NCI-H2196 (cell line): Measurements from ENCODE around the gene HOMEZ.
"Not testable (repeated sequence)": the region's sequence is repeated elsewhere in the genome, so short reads cannot be mapped to it uniquely, and the experiment has no call there.

ENCODE experiments used
- DNase-seq: peaks from one replicate; lab custom pipeline; 2025; ENCODE audit not compliant: unreplicated experiment; lab: John Stamatoyannopoulos, UW

Gene HOMEZ

DNA sequence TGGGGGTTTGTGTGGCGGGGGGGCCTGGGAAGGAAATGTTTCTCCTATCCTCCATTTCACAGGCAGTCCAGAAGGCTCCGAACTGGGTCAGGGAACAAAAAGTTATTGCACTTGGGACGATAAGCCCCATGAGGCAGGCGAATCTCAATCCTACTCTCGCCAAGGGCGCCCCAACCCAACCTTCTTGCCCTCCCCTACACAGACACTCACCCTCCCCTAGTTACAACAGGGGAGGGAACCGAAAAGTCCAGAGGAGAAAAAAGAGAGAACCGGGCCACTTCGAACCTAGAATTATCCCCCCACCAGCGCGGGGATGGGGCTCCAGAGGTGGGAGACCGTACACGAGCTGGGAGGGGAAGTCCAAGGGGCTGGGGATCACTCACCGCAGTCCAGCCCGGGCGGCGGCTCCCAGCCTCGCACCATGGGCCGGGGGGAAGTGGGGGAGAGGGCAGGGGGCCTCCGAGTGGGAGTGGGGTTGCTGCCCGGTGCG lies 357 bp downstream of the HOMEZ start:
- DNase-seq = no peak

DNA sequence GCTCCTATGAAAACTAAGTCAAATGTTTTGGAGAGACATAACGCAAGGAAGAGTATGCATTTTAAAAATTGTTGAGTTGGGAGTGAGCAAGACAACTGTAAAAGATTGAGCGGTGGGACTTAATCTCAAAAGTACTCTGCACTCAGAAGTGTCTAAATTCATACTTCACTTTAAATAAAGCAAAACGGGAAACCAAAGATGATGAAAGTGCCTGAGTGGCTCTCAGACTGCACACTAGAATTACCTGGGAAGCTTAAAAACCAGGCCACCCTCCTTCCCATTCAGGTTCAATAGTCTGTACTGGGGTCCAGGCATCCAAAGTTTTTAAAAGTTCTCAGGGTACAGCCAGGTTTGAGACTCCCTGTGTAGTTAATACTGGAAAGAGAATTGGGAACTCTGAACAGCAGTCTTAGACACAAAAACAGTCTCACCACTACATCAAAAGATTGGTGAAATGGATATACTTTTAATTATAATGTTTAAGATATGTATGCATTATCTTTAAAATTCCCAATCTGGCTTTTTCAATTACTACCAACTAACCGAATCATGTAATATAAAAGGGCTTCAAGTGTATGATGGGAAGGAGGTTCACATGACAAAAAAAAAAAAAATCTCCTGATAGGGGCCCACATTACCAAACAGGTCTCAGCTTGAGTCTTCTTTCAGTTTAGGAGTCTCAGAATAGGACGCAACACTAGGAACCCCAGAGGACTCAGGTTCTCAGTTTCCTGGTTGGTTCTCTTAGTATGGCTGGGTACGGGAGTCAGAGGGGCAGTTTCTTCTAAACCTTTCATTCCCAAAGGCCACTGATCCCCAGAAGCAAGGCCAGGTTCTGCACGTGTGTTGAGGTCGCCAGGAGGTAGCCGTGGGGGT lies 1.0 kb downstream of the HOMEZ start:
- no peak for DNase-seq

DNA sequence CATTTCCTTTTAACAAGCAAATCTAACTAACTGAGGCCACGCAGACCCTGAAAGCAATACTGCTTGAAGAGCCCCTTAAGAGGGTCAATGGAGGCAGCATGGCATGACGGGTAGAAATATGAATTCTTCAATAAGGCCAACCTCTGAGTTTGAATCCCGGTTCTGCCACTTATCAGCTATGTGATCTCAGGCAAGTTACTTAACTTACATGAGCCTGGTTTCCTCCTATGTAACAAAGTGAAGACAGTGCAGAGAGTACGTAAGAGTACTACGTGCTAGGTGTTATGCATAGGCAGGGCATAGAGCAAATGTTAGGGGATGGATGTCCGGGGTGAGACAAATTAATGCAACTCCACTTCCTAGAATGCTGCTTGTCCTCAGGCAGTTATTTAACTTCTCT lies 4.7 kb downstream of the HOMEZ start:
- no peak for DNase-seq

DNA sequence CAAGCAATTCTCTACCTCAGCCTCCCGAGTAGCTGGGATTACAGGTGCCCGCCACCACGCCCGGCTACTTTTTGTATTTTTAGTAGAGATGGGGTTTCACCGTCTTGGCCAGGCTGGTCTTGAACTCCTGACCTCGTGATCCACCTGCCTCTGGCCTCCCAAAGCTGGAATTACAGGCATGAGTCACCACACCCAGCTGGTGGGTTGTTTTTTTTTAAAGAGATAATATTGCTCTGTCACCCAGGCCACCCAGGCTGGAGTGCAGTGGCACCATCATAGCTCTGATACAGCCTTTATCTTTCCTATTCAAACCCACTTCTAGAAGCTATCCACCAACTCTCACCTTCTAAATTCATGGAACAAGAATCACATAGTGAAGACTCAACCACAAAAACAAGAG lies 8.0 kb downstream of the HOMEZ start:
- not testable (repeated sequence) for DNase-seq

DNA sequence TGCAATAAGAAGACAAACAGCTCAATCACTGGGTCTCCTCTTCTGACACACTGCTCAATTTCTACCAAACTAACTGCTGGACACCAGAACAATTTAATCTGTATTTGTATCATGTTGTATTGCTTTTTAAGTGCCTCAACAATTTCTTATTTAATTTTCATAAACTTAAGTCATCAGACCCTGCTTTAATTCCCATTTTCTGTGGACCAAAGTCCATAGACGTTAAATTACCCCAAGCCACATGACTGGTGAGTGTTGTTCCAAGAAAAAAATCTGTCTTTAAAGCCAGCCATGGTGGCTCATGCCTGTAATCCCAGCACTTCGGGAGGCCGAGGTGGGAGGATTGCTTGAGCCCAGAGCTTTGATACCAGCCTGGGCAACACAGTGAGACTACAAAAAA lies 8.7 kb downstream of the HOMEZ start:
- no peak for DNase-seq

DNA sequence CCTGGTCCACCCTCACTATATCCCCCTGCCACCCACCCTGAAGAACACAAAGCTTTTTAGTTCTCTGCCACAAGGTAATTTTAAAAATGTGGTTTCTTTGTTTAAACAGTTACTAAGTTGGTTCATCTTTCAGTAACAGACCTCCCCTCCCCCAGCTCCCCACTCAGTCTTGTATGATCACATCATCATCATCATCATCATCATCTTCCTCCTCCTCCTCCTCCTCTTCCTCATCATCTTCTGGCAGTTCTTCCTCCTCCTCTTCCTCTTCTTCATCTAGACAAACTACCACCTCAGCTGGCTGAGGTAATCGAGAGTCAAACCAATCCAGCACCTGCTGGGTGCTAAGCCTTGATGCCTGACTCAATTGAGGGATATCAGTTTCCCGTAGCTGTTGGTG lies 10.5 kb downstream of the HOMEZ start:
- no peak for DNase-seq

DNA sequence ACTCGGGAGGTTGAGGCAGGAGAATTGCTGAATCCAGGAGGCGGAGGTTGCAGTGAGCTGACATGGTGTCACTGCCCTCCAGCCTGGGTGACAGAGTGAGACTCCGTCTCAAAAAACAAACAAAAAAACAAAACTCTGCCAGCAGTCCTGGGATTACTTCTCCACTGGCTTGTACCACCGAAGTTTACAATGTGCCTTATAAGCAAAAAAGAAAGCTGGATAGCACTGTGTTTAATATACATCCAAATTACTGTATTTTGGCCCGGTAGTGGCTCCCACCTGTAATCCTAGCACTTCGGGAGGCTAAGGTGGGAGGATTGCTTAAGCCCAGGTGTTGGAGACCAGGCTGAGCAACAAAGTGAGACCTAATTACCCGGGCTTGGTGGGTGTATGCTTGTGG lies 16.7 kb downstream of the HOMEZ start:
- no peak for DNase-seq

DNA sequence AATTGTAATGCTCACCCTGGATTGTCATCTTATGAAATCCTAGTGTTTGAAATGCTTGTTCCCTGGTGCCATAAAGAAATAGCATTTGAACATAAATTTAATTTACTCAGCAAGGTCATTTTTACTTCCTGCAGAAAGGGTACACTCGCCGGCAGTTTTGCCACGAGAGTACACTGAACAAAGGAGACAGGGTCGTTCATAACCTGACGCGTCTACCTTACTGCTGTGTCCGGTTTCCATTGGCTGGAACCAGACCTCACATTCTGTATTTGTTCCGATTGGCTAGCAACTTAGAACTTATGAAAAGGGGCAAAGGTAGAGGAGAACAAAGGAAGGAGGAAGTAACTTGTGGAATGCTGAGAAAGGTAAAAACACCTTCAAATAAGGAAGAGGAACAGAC lies 25.1 kb downstream of the HOMEZ start:
- DNase-seq = not testable (repeated sequence)

DNA sequence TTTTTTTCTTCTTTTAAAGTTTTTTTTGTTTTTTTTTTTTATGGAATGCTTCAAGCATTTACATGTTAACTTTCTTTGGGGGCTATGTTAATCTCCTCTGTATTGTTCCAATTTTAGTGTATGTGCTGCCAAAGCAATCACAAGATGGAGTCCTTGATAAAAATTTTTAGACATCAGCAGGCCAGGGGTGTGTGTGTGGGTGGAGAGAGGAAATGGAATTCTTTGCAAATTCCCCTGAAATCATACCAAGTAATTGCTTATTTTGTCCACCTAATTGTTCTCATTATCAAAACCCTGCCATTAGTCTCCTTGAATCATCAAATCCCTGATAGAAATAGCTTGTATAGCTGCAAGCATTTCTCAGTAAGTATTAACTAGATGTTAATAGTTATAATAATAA lies 26.5 kb downstream of the HOMEZ start:
- no peak for DNase-seq

DNA sequence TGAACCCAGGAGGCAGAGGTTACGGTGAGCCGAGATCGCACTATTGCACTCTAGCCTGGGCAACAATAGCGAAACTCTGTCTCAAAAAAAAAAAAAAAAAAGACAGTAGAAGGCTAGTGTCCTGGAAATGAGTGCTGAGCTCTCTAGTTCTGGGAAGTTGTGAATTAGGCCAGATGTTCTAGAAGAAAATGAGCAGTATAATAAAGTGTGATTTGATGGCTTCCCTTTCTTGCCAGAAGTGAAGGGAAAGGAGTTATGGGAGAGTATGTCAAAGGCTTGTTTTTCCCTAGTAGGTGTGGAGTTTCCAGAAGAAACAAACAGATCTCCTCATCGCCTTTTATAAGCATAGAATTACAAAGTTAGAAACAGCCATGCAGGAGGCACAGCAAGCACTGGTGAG lies 27.7 kb downstream of the HOMEZ start:
- no peak for DNase-seq

DNA sequence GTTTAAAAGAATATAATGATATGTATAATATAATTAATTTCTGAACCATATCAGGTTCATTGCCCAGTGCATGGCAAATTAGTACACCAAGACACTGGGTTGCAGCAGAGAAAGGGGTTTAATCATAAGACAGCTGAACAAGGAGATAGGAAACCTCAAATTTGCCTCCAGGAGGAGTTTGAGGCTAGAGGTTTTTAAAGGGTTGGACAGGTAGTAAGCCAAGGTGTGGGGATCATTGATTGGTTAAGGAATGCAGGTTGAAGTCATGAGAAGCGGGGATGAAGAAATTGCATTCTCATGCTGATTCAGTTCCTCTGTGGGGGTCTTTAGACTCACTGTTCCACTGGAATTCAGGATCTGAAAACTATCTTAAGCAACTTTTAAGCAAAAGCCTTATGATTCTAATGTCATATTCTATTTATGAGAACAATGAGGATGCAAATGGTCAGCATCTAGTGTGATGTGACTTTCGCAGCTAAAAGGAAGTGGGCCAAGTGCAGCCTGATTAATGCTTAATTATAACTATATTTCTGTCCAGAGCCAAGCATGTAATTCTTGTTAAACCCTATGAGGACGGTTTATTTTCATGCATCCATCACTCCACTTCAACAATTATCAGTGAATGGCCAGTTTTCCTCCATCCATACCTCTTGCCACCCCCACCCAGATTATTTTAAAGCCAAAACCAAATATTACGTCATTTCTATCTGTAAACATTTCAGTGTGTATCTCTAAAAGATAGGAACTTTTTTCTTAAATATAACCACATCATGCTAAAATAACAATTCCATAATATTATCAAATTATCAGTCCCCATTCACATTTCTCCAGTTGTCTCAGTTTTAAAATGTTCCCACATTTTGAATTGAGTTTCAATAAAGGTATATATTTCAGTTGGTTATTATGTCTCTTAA lies 33.3 kb downstream of the HOMEZ start:
- no peak for DNase-seq

DNA sequence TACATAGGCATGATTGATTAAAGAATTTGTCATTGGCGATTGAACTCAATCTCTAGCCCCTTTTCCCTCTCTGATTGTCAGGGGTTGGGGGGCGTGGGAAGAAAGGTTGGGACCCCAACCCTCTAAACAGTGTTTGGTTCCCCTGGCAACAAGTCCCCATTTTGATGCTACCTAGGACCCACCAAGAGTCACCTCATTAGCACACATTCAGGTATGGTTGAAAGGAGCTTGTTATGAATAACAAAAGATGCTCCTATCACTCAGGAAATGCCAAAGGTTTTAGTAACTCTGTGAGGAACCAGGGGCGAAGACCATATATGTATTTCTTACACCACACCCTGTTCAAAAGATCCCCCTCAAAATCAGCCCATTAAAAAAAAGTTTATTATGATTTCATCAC lies 33.9 kb downstream of the HOMEZ start:
- DNase-seq = no peak

DNA sequence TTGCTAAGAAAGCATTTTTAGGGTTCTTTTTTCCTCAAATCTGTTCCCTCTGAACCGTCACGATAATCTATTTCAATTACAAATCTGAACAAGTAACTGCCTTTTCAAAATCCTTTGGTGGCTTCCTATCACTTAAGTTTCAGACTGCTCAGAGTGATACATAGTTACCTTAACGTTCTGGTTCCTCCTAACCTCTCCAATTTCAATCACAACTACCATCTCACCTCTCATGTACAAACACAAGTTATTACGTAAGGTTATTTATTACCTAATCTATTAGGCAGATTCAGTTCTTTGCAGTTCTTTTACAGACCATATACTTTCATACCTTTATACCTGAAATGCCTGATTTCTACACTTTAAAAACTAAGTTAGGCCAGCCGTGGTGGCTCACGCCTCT lies 36.1 kb downstream of the HOMEZ start:
- DNase-seq = no peak

DNA sequence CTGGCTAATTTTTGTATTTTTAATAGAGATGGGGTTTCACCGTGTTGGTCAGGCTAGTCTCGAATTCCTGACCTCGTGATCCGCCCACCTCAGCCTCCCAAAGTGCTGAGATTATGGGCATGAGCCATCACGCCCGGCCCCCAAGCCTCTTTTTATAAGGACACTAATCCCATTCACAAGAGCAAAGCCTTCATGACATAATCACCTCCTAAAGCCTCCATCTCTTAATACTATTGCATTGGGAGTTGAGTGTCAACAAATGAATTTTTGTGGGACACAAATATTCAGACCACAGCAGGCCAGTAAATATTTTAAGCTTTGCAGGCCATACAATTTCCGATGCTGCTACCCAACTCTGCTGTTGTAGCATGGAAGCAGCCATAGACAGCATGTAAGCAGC lies 37.3 kb downstream of the HOMEZ start:
- DNase-seq = no peak

DNA sequence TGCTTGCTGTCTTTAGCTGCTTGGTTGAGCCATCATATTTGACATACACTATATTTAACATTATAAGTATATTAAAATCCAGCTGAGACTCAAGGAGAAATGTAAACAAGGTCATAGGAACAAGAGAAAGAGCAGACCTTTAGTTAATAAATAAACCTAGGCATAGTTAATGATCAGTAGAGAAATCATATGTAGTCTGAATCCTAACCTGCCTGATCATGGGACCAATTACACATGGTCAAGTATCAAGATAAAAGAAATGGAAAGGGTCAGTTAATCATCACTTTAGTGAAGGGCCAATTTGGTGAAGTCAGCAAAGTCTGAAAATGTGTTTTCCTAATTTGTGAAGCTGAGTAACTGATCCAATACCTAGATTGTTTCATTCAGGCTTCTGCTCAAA lies 40.6 kb downstream of the HOMEZ start:
- DNase-seq = no peak

DNA sequence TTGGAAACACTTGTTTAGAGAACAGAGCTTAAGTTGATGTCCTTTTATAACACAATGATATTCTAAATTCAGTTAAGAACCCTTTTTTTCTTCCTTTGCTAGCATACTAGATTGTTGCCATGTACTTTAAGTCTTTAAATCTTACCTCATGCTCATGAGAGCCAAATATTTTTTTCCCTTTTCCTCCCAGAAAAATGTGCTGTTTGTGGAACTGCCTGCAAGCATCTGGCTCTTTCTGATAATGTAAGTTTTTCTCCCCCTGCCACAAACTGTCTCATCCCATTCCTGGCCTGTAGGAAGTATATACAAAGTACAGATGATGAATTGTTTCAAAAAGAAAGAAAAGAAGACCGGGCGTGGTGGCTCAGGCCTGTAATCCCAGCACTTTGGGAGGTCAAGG lies 42.9 kb downstream of the HOMEZ start:
- no peak for DNase-seq

DNA sequence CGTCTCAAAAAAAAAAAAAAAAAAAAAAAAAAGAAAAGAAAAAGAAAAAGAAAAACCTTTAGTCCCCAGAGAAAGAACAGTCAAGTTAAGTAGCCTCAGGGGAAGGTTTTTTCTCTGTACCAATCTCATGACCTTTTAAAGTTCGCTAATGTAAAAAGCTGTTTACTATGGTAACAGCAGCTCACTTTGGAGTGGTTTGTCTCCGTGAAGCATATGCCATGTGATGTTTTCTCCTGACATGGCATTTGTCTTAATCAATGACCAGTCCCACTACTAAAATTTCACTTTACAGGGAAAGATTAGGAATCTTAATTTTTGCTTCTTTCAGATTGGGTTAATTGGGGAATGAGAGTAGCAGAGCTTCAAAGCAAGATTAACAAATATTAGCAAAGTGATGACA lies 43.9 kb downstream of the HOMEZ start:
- no peak for DNase-seq

DNA sequence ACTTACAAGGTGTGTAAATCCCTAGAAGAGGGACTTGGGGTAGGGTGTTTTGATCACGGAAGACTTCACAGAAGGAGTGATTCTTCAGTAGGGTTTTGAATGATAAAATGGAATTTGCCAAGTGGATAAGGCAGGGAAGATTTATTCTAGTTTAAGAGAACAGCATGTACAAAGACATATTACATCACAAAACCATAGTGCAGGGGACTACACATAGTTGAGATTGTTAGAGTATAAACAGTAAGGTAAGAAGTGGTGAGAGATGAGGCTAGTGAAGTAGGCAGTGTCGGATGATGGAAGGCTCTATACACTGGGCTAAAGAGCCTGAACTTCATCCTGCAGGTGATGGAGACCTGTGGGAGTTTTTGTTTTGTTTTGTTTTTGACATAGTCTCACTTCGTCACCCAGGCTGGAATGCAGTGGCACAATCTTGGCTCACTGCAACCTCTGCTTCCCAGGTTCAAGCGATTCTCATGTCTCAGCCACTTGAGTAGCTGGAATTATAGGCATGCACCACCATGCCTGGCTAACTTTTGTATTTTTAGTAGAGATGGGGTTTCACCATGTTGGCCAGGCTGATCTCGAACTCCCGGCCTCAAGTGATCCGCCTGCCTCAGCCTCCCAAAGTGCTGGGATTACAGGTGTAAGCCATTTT lies 44.7 kb downstream of the HOMEZ start:
- not testable (repeated sequence) for DNase-seq

DNA sequence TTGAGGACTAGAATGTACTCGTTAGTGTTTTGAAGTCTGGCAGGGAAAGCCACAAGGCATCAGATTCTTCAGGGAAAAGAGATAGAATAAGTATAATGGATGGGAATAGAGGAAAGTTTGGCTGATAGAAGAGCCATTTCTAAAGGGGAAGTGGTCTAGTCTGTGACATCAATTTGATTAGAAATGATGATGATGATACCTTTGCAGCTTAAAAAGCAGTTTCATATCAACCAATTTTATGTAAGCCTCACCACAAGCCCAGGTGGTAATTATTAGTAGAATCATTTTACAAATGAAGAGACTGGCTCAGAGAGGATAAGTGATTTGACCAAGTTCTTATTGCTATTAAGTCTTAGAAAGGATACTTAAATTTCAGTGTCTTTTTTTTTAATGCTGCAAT lies 45.3 kb downstream of the HOMEZ start:
- no peak for DNase-seq

DNA sequence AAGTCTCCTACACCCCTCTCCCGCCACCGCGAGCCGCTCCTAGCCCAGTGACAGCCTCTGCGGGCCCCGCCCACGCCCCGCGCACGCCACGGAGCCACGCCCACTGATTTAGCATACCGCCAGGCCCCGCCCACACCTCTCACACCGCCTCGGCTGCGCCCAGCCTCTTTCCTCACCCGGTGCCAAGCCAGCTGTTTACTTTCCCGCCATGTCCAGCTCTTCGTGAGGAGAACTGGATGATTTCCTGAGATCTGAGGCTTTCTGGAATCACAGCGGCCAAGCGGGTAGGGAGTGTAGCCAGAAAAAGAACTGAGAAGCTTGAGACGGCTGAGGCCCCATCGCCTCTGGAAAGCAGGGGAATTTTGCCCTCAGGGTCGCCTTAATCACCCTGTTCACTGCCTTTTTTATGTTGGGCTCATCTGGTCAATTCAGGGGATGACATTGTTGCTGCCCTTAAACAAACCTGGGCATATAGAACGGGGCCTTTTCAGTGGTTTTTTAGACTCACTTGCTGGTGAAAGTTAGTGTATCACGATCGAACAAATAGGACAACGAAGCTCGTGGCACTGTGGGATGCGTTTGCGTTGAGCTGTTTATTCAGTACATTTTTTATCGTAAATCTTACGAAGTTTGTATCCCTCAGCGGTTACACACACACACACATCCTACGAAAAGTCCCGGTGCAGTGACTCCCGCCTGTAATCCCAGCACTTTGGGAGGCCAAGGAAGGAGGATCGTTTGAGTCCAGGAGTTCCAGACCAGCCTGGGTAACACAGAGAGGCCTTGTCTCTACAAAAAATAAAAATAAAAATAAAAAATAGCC lies 47.9 kb downstream of the HOMEZ start, which contains the start of gene RNF212B:
Gene RNF212B (plus strand): TSS at position 165 of the 823 bp plus-strand sequence. CDS start 2,410 bp downstream, outside the sequence.
- DNase-seq = peak; percentile 98
